Measurements from ENCODE around the gene CRMP1. TPM values are rescaled to one million over a fixed set of nuclear protein-coding genes. Genes with fewer than 3 reads are reported as not detected.

Gene CRMP1
- total RNA-seq, 3 donors from 2014 or later (not counting 1 experiment from before 2014, with no cell fraction given): not detected

DNA sequence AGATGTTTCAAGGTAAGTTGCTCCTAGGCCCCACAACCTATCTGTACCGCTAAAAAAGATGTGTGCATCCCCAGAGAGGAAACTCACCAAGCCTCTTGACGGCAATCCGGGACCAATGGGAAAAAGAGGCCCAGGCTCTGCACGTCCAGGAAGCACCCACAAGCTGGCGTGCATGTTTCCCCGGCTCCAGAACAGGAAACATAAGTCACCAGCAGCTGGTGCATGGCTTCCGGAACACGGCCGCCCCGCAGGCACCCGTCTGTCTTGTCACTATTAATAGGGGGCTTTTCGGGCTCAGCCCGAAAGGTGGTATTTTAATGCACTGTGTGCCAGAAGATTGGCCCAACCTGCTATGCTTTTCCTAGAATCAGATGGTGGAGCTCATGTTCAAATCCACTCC lies 22.2 kb downstream of the CRMP1 start:
- H3K27ac Mint-ChIP-seq: no peak overlapping the region
- H3K9me3 ChIP-seq (ENCODE audit: control insufficient read depth, insufficient read depth, low read length): no peaks in the 10 kb centered on the region
- peaks cover 15 to 20% of the 10 kb centered on the region in 2 donors for H3K27me3 Mint-ChIP-seq (ENCODE audit: low read depth in 2 of 2)
- H3K4me1 ChIP-seq (ENCODE audit: control insufficient read depth, insufficient read depth, low read length): peaks cover 8% of the 10 kb centered on the region
- DNase-seq (no peak), ATAC-seq (no peak)
- no peaks in the 10 kb centered on the region for H3K36me3 Mint-ChIP-seq
- no peaks in the 10 kb centered on the region for H3K36me3 ChIP-seq (ENCODE audit: control insufficient read depth, insufficient read depth, low read length)
- H3K9me3 Mint-ChIP-seq: no peaks in the 10 kb centered on the region
- no peak overlapping the region for H3K4me3 ChIP-seq (ENCODE audit: low read length)
- no peaks in the 10 kb centered on the region for H3K27me3 ChIP-seq (ENCODE audit: control insufficient read depth, insufficient read depth, low read length)
- WGBS (ENCODE audit: insufficient coverage): 8% methylated on average over 13 of the region's 13 CpGs
- H3K27ac ChIP-seq (ENCODE audit: low read length): no peak overlapping the region
- TF ChIP-seq CTCF (IDR thresholded peaks at IDR 0.05): no peak
- H3K4me1 Mint-ChIP-seq: peaks cover 12 to 14% of the 10 kb centered on the region in 2 donors
- intact Hi-C loops (cut with micrococcal nuclease): no loop called here
- H3K4me3 Mint-ChIP-seq: no peak overlapping the region

DNA sequence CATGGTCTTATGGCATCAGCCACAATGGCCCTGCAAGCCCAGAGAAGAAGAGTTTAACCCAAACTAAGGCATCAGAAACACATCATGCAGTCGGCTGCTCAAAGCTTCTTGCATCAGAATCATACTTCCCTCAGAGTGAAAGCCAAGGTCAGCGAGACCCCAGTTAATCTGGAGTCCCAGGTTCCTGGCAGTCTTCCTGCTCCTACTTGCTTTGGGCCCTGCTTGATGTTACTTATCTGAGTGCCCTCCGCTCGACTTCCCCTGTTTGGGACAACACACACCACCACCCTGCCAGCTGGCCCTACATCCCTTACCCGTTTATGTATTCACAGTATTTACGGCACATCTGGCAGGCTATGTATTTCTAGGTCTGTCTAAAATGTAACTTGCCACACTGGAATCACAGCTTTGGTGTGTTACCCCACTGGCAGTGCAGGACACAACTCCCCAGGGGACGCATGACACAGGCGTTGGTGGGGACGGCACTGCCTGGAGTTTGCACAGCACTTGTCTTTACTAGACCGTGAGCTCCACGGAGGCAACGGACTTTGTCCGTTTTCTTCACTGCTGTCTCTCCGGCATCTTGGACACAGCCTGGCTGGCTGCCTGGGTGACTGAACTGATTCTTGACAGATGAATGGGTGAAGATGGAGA lies 22.8 kb downstream of the CRMP1 start:
- intact Hi-C loops (cut with micrococcal nuclease): no loop called here
- Mint-ChIP-seq H3K9me3 (no peaks in the 10 kb centered on the region), H3K27ac (no peak overlapping the region), H3K4me3 (no peak overlapping the region), H3K36me3 (no peaks in the 10 kb centered on the region), H3K4me1 (peaks cover 14% of the 10 kb centered on the region in 2 donors), H3K27me3 (ENCODE audit: low read depth in 2 of 2) (peaks cover 15 to 20% of the 10 kb centered on the region in 2 donors)
- Histone ChIP-seq H3K4me1 (ENCODE audit: control insufficient read depth, insufficient read depth, low read length) (peaks cover 8% of the 10 kb centered on the region), H3K36me3 (ENCODE audit: control insufficient read depth, insufficient read depth, low read length) (no peaks in the 10 kb centered on the region), H3K4me3 (ENCODE audit: low read length) (no peak overlapping the region), H3K27me3 (ENCODE audit: control insufficient read depth, insufficient read depth, low read length) (no peaks in the 10 kb centered on the region), H3K27ac (ENCODE audit: low read length) (no peak overlapping the region), H3K9me3 (ENCODE audit: control insufficient read depth, insufficient read depth, low read length) (no peaks in the 10 kb centered on the region)
- DNase-seq: no peak
- 68% methylated on average over 14 of the region's 14 CpGs for WGBS (ENCODE audit: insufficient coverage)
- no peak for TF ChIP-seq CTCF (IDR thresholded peaks at IDR 0.05)
- ATAC-seq: no peak

DNA sequence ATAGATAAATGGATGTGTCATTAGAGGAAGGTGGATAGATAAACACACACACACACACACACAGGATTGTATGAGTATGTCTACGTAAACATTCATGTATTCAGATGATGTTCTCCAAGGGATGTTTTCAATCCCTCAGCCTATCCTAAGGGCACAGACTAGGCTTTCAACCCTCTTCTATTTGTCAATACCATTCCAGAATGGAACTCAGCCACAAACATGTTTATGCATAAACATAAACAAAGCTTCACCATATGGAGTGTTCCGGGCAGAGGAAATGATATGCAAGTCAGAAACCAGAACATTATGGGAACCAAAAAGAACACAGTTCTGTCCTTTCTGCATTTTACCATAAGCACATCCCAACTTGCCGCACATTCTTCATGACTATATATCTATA lies 25.0 kb downstream of the CRMP1 start:
- H3K4me1 Mint-ChIP-seq: peaks cover 14% of the 10 kb centered on the region in 2 donors
- WGBS (ENCODE audit: insufficient coverage): 85% methylated on average over 2 of the region's 3 CpGs
- no peak overlapping the region for H3K27ac Mint-ChIP-seq
- no peak overlapping the region for H3K4me3 ChIP-seq (ENCODE audit: low read length)
- H3K27me3 ChIP-seq (ENCODE audit: control insufficient read depth, insufficient read depth, low read length): no peaks in the 10 kb centered on the region
- H3K9me3 Mint-ChIP-seq: no peaks in the 10 kb centered on the region
- ATAC-seq (no peak), DNase-seq (no peak)
- intact Hi-C loops (cut with micrococcal nuclease): no loop called here
- H3K36me3 ChIP-seq (ENCODE audit: control insufficient read depth, insufficient read depth, low read length): no peaks in the 10 kb centered on the region
- no peak overlapping the region for H3K4me3 Mint-ChIP-seq
- no peak overlapping the region for H3K27ac ChIP-seq (ENCODE audit: low read length)
- peaks cover 6 to 20% of the 10 kb centered on the region in 2 donors for H3K27me3 Mint-ChIP-seq (ENCODE audit: low read depth in 2 of 2)
- H3K9me3 ChIP-seq (ENCODE audit: control insufficient read depth, insufficient read depth, low read length): no peaks in the 10 kb centered on the region
- H3K4me1 ChIP-seq (ENCODE audit: control insufficient read depth, insufficient read depth, low read length): peaks cover 8% of the 10 kb centered on the region
- no peaks in the 10 kb centered on the region for H3K36me3 Mint-ChIP-seq
- TF ChIP-seq CTCF (IDR thresholded peaks at IDR 0.05): no peak
